Occipital lobe (tissue), 2 donors: Measurements from ENCODE around the gene BCAS1. TPM values are rescaled to one million over a fixed set of nuclear protein-coding genes. Genes with fewer than 3 reads are reported as not detected.

Experiments
- DNase-seq: peaks from one replicate; lab custom pipeline; 2025; lab: John Stamatoyannopoulos, UW
- total RNA-seq: library from RNA; depleted of rRNA; stranded (reverse); fragments of >200 nt; gene quantifications from one replicate; pipeline ENCODE4 v1.2.3, GENCODE V29; 2014

BCAS1 gene
- total RNA-seq, 1 donor from 2014 or later: 3.0 TPM

DNA sequence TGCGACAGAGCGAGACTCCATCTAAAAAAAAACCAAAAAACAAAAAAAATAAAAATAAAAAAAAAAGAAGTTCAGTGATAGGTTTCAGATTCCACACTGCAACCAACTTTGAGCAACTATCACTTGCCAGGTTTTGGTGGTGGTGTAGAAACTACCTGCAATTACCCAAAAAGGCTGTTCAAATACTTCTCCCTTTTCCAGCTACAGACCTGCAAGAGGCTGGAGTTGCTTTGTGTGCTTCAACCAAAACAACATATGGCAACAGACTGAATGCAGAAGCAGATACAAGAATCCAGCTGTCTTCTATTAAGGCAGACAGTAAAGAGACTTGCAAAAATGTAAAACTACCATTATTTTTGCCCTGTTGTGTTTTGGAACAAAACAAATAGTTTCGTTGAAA lies 9.3 kb upstream of the BCAS1 start:
- no peak for DNase-seq

DNA sequence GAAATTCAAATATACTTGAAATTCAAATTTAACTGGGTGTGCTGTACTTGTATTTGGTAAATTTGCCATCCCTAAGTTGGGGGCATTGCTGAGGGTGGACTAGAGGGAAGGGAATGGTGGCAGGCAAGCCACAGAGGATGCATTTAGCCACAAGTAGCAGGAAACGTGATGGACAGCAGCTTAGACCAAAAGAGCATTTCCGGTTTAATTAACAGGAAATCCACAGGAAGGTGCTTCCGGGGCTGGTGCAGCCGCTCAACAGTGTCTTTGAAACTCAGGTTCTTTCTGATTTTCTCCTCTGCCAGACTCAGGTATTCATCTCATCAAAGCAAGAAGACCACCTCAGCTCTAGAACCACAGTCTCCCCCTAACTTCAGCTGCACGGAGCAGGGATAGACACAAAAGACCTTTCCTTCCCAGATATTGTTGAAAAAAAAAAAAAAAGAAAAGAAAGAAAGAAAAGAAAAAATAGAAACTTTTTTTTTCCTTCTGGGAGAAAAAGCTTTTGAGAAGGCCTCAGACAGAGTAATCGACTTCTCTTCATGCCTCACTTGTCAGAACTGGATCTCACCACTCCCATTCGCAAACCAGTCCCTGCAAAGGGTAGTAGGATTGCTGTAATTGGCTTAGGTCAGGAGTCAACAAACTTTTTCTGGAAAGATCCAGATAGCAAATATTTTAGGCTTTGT lies 8.0 kb upstream of the BCAS1 start:
- DNase-seq: no peak

DNA sequence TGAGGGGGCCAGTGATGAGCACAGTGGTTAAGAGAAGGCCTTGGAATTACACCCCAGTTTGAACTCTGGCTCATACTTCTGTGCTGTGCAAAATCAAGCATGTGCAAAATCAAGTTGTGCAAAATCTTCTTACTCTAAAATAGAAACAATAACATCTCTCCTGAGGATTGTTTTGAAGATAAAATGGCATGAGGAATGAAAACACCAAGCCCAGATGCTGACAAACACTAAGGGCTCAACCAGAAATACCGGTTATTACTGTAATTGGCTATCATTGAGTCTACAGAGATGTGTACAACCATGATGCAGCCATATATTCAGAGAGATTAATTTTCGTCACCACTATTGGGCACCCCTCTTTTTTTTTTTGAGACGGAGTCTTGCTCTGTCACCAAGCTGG lies 5.9 kb upstream of the BCAS1 start:
- no peak for DNase-seq

DNA sequence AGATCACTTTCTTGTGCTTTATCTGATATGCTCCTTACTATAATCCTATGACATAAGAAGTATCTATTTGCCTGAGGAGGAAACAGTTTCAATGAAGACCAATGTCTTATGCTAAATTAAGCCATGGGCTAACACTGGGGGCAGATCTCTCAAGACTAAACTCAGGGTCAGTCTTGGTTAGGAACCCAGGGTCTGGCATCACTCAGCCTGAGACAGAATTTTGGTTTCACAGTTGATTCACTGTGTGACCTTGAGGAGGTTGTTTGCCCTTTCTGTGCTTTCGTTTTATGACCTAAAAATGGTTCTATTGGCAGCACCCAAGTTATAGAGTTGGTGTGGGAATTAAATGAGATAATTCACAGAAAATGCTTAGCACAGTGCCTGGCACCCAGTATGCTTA lies 4.9 kb upstream of the BCAS1 start:
- DNase-seq: no peak

DNA sequence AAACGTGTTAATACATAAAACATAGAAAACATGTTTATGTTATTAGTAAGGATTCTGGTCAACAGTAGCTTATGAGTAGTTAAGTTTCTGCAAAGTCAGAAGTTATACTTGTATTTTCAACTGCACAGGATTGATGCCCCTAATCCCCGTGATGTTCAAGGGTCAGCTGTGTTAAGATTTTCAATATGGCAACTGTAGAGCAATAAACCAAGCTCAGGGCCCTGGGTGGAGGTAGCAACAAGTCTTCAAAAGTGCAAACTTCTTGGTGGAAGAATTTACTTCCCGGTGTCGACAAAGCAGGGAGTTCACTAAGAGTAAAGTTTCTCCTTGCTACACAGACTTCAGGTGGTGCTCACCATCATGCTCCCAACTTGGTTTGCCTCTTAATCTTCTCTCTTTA lies 4.1 kb upstream of the BCAS1 start:
- no peak for DNase-seq

DNA sequence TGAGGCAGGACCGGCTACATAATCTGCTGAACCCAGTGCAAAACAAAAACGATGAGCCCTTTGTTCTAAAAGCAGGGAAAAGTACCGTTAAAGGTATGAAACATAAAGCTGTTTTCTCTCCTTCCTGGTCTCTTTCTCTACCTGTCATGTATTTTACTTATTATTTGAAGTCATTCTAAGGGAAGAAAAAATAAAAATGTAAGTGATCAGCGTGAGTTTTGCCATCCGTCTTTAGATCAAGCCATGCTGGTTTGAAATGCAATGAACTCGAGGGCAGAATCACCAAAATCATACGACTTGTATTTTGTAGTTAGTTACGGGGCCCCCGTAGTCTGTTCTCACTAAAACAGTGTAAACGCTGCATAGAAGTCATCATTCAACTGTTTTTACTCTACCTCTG lies 2.9 kb upstream of the BCAS1 start:
- no peak for DNase-seq

DNA sequence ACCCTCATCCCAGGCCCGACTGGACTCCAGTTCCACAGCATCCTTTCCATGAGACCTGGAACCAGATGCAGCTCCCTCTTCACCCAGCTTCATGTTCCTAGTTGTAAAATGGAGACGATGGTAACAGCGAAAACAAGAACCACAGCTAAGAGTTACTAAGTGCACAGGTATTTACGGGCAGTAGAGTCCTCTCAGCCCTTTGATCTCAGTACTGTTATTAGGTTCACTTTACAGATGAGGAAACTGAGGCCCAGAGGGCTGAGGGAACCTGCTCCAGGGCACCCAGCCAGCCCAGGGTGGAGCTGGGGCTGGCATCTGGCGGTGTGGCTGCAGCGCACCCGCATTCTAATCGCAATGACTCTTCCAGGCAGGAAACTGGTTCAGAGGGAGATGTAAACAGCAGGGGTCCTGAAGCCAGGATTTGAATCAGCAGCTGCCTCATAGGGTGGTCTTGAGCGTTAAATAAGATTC lies 858 bp downstream of the BCAS1 start:
- no peak for DNase-seq

DNA sequence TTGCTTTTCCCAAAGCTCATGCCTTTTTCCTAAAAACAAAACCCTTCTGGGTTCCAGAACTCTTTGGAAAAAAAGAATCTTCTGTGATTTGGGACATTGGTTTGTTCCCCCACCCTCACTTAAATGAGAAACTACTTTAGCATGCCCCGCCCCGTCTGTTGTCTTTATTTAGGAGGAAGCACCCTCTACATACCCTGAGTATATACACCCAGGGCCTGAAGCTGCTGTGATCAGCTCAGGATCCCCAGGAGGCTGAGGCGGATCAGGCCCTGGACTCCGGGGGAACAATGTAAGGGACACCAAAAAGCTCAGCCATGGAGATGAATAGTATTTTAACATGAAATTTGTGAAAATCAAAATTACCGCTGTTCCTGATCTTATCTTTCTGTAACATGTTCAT lies 1.4 kb downstream of the BCAS1 start:
- DNase-seq: no peak

DNA sequence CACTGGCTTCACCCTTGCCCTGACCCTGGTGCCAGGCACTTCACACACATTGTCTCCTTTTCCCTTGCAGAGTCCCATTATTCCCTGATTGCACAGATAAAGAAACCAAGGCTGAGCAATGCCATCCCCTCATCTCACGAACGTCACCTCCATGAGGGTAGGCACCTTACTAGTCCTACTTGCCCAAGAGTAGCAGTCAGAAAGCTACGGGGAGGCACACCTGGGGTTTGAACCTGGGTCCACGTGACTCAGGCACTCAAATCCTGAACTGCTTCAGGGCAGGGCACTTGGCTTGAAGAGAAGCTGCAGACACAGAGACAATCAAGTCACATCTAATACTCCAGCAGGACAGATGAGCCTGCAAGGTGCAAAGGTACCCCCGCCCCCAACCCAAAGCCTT lies 1.9 kb downstream of the BCAS1 start:
- no peak for DNase-seq

DNA sequence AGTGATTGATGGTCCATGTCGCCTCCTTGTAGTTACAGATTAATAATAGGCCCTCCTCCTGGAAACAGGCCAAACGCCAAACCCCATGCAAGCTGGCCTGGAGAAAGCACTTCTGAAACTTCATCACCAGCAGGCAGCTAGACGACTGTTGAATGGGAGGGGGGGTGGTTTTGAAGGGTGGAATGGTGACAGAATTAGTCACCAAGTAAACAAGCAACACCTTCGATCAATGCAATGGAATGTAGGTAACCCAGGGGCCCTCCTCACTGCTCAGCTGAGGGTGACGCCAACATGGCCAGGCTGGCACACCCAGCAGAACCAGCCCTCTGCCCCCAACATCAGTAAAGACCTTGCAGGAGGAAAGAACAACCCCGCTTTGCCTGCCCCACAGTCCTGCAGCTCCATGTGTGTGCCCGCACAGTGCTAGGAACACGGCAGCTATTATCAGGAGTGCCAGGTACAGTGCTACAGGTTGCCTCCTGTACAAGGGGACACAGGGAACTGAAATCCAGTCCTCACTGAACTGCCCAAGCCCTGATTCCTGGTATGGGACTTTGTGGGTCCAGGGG lies 2.7 kb downstream of the BCAS1 start:
- DNase-seq: no peak

DNA sequence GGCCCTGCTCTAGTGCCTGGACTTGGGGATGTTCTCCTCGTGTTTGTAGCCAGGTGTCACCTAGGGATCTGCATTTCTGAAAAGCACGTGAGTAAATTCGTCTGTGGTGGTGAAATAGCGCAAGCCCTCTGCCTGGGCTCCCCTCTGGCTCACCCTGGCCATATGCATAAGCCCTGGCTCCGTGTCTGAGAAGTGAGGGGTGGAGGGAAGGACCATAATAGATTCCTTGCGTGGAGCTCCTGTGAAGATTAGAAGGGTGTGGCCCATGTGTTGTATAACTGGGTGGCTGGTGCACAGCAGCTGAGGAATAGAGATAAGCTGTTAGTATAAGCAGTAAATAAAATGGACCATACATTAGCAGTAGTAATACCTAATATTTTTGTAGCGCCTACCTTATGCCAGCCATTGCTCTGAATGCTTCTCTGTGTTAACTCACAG lies 4.8 kb downstream of the BCAS1 start:
- DNase-seq: no peak

DNA sequence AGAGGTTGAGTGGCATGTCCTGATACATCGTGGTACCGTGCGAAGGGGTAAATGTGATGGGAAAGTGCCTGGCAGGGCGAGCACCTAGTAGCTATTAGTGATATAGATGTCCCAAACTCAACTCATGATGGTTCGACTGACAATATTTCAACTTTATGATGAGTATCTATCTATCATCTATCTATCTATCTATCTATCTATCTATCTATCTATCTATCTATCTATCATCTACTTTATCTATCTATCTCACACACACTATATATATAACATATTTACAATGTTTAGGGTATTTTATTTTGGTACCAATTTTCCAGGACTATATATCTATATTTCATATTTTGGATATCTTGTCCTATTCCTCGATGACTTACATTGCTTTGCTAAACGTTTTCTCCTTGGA lies 5.5 kb downstream of the BCAS1 start:
- no peak for DNase-seq

DNA sequence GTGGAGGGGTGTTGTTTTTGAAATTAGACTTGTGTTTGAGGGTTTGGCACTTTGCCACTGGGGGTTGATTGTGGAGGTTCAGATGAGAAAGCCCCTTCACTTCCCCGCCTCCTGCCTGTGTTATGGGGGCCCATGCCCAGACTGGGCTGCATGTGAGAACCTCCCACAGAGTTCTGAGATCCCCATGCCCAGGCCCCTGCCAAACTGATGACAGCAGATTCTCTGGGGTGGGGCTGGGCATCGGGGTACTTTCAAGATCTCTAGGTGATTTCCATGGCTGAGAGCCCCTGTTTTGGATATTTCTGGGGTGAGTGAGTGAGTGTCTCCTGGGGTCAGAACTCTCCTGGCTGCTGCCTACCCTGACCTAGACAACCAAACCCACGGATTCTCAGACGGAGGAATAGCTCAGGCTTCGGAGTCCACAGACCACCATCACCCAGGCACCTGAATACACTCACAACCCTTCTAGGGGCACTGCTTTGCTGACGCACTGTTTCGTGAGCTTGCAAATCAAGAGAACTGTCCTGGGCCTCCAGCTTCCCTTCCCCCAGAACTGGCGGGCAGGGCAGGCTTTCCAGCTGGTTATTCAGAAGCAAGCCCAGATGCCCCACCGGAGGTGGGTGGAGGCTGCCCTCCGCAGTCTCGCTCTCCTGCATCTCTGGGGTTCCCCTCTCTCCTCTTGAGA lies 6.3 kb downstream of the BCAS1 start:
- DNase-seq: no peak

DNA sequence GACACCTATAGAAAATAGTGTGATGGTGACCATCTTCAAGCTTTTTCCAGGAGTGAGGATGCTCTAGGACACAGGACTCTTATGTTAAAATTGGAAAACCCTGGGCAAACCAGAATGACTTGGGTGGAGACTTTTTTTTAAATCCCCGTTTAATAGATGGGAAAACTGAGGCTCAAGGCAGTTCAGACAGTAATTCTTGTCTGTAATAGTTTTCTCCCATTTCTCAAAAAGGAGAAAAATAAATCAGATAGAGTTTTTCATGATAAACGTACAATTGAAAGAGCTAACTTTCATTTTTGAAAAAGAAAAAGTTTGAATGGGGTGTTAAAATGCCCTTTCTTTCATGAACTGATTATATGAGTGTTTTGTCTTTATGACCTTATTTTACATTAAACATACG lies 6.8 kb downstream of the BCAS1 start:
- DNase-seq: no peak

DNA sequence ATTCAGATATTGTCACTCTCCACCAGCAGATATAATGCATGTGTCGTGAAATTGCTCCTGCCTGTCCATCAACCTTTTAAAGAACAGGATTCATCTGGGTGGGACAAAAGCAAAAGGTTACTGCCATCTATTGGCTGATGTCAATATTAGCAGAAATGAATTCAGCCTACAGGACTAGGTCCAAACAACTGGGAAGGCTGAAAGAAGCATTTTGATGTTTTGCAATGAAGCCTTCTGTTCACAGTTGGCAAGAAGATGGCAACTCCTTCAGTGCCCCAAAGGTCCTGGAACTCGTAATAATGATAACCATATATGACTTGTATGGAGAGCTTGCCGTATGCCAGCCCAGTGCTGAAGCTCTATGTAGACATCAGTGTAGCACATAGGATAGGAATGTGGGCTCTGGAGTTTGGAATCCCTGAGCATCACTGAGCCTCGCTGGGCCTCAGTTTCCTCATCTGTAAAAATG lies 7.5 kb downstream of the BCAS1 start:
- DNase-seq: no peak

DNA sequence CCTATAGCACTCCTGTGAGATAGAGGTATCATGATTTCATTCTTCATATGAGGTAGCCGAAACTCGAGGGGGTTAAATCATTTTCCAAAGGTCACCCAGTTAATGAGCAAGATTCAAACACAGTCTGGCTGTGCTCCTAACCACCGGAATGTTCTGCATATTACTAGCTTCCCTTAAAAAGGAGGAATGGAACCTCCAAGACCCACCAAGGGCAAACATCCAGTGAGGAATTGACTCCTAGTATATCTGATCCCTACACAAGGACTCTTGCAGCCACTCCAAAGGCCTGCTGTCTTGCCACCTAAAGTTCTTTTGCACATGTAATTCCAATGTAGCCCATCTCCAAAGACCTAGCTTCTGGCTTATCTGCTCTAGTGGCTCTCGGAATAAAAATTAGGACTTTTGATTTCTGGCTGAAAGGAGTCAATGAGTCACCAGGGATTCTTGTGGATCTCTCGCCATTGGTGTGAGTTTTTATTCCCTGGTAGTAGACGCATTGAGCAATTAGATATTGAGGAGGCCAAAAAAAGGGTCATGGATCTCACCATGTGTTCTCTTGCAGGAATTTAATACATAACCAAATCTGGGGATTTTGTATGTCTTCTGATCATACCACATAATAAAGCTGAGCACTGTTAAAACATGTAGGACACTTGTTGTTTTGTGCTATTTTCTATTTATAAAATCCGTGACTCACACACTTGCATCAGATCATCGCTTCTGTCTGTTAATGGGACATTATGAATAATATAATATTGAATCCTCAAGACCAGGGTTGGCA lies 9.1 kb downstream of the BCAS1 start:
- no peak for DNase-seq

DNA sequence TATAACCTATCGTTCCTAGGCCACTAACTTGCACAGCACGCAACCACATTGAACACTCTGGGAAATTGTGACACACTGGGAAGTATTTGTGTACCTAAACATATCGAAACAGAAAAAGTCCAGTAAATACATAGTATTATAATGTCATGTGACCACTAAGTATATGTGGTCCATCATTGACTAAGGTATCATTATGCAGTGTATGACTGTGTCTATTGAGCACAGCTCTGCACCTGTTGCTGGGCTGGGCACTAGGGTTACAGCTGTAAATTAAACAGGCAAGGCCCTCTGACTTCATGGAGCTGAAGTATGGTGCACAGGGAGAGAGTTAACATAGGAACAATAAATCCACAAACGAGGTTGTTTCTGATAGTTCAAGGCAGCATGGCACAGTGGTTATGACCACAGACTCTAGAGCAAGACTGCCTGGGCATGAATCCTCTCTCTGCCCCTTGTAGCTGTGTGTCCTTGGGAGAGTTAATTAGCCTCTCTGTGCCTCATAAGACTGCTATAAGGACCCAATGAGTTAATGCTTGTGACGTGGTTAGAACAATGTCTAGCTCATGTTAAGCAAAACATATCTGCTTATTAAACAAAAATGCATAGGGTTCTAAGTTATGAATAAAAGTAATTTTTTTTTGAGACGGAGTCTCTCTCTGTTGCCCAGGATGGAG lies 10.6 kb downstream of the BCAS1 start:
- DNase-seq: no peak

DNA sequence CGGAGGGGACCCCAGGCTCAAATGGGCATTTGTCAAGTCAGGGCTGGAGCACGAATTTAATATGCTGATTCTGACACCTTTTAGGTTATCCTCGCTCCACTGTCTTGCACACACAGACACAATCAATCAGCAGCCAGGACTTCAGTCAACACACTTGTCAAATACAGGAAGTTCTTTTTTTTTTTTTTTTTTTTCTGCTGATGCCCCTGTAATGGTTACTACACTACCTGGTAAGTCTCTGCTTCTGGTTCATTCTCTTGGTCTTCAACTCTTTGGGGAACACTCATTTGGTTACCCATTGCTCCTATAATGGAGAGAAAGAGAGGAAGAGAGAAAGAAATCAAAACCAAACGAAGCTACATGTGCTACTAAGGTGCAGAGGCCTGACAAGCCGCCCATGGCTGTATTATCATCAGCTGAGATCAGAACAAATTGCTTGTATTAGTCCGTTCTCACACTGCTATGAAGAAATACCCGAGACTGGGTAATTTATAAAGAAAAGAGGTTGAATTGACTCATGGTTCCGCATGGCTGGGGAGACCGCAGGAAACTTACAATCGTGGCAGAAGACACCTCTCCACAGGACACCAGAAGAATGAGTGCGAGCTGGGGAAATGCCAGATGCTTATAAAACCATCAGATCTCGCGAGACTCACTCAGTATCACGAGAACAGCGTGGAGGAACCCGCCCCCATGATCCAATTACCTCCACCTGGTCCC lies 11.8 kb downstream of the BCAS1 start:
- DNase-seq: no peak

DNA sequence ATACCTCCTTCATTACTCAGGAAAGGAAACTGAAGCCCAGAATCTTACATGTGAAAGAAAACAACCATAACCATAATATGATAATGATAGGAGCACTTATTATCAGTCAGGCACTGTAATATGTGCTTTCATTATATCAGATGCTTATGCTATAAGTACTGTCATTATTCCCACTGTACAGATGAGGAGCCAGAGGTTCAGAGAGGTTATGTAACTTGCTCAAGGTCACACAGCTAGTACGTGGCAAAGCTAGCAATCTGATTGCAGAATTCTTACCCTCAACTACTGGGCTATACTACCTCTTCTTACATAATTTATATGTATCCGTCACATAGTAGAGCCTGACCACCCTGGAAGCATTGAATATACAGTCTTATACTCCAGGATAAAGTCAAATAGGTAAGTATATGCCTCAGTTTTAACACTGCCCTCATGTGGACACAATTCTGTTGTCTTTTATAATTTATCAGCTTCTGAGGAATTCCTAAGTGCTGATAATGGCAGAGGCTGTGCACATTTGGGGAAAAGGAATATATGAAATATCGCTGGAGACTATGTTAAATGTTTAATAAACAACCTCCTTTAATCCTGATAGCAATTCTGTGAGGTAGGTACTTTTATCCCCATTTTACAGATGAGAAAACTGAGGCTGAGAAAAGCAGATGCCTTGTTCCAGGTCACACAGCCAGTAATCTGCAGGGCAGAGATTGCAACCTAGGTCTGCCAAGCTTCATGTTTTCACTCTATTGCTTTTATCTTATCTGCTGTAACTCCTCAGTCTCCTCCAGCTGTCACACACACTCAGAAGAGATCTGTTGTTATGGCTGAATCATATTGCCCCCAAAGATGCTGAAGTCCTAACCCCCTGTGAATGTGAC lies 13.4 kb downstream of the BCAS1 start:
- DNase-seq: no peak

DNA sequence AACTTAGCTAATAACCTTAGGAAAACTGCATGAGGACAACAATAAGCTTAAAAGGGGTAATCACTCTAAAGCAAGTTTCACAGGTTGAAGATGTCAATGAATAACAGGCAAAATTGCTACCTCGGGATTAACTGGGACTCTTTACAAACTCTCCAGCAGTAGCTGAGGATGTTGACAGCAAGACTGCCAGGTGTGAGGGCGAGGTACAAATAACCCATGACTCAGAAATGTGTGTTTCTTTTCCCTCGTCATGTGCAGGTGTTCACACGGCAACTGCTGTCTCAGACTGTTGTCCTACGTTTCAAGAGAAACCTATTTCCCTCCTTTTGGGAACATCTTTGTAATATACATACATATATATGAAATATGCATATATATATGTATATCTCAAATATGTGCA lies 15.9 kb downstream of the BCAS1 start:
- DNase-seq: no peak
